CD14-positive monocyte (primary cell): ENCODE measurements around the gene CHST15. TPM values are rescaled to one million over a fixed set of nuclear protein-coding genes. Genes with fewer than 3 reads are reported as not detected.

Experiments
- DNase-seq, 3 donors: peaks; one replicate each; pipeline ENCODE4 v3.0.0-alpha.2; 2011 to 2022
- H2AFZ ChIP-seq: 2 replicates; pipeline ENCODE4 v1.6.0; 2012; ENCODE audit warnings: mild to moderate bottlenecking, low read depth, low read length, inconsistent platforms; ENCODE audit not compliant: insufficient read depth, poor library complexity, severe bottlenecking
- H3K27ac ChIP-seq, 2 donors: 1 replicate in 1 of 2; 2 replicates in 1 of 2; pipeline ENCODE4 v1.5.1; 2012 to 2013; ENCODE audit warnings: low read length in 2 of 2, control low read depth in 1 of 2, inconsistent platforms in 1 of 2, low read depth in 1 of 2, mild to moderate bottlenecking in 1 of 2
- H3K27me3 ChIP-seq, 2 donors: one replicate each; pipeline versions ENCODE4 v1.6.0 to v1.6.1; 2011 to 2013; ENCODE audit warnings: low read length in 2 of 2; ENCODE audit not compliant: control insufficient read depth in 2 of 2, insufficient read depth in 2 of 2
- H3K36me3 ChIP-seq, 2 donors: replicated peaks in 1 of 2; 1 replicate in 1 of 2; 2 replicates in 1 of 2; pipeline versions ENCODE4 v1.5.1 to v1.6.1; 2012 to 2013; ENCODE audit warnings: low read length in 2 of 2, control low read depth in 1 of 2, inconsistent platforms in 1 of 2, mild to moderate bottlenecking in 1 of 2; ENCODE audit not compliant: insufficient read depth in 2 of 2, control insufficient read depth in 1 of 2
- H3K4me1 ChIP-seq, 2 donors: 1 replicate in 1 of 2; 2 replicates in 1 of 2; pipeline versions ENCODE4 v1.5.1 to v1.6.1; 2012 to 2013; ENCODE audit warnings: low read length in 2 of 2, control low read depth in 1 of 2, inconsistent platforms in 1 of 2, mild to moderate bottlenecking in 1 of 2, moderate library complexity in 1 of 2; ENCODE audit not compliant: insufficient read depth in 2 of 2, control insufficient read depth in 1 of 2
- H3K4me2 ChIP-seq: replicated peaks from 2 replicates; pipeline ENCODE3; 2012; ENCODE audit warnings: low read length, moderate library complexity, mild to moderate bottlenecking; ENCODE audit not compliant: poor library complexity, severe bottlenecking; ENCODE audit errors: extremely low read depth
- H3K4me3 ChIP-seq, 3 experiments: fragments of 200-600 bp in 1 of 3; sonication (generic) in 1 of 3; replicated peaks in 1 of 3; 1 replicate in 2 of 3; 2 replicates in 1 of 3; pipeline ENCODE4 v1.5.1; 2011 to 2013; ENCODE audit warnings: low read length in 3 of 3, mild to moderate bottlenecking in 3 of 3, control low read depth in 2 of 3, low read depth in 2 of 3, inconsistent platforms in 1 of 3, moderate library complexity in 1 of 3
- H3K79me2 ChIP-seq: 2 replicates; pipeline ENCODE4 v1.6.0; 2012; ENCODE audit warnings: mild to moderate bottlenecking, control low read depth, inconsistent platforms, low read length, moderate library complexity; ENCODE audit not compliant: insufficient read depth
- H3K9ac ChIP-seq: 2 replicates; pipeline ENCODE4 v1.6.0; 2017; ENCODE audit warnings: low read length, mild to moderate bottlenecking; ENCODE audit not compliant: insufficient read depth, poor library complexity, severe bottlenecking
- H3K9me3 ChIP-seq, 2 donors: replicated peaks in 1 of 2; 1 replicate in 1 of 2; 2 replicates in 1 of 2; pipeline versions ENCODE4 v1.5.1 to v1.6.1; 2012 to 2013; ENCODE audit warnings: low read length in 2 of 2, control low read depth in 1 of 2; ENCODE audit not compliant: control insufficient read depth in 1 of 2, insufficient read depth in 1 of 2
- H4K20me1 ChIP-seq: 2 replicates; pipeline ENCODE4 v1.6.0; 2012; ENCODE audit warnings: mild to moderate bottlenecking, low read length, control low read depth, moderate library complexity; ENCODE audit not compliant: insufficient read depth
- H3K27ac Mint-ChIP-seq, 7 donors: one replicate each; pipeline ENCODE4 v1.8.0; 2020; ENCODE audit warnings: mild to moderate bottlenecking in 7 of 7, mixed read lengths in 7 of 7, moderate library complexity in 6 of 7, inconsistent platforms in 2 of 7
- H3K27me3 Mint-ChIP-seq, 3 donors: one replicate each; pipeline ENCODE4 v1.8.0; 2021 to 2022; ENCODE audit warnings: low read depth in 3 of 3, mild to moderate bottlenecking in 3 of 3, mixed read lengths in 3 of 3, moderate library complexity in 3 of 3, inconsistent platforms in 1 of 3
- H3K36me3 Mint-ChIP-seq, 2 donors: one replicate each; pipeline ENCODE4 v1.8.0; 2020; ENCODE audit warnings: mixed read lengths in 2 of 2, inconsistent platforms in 1 of 2, mild to moderate bottlenecking in 1 of 2
- H3K4me1 Mint-ChIP-seq: one replicate; pipeline ENCODE4 v1.8.0; 2020; ENCODE audit warnings: mild to moderate bottlenecking, mixed read lengths
- H3K4me3 Mint-ChIP-seq, 2 donors: one replicate each; pipeline ENCODE4 v1.8.0; 2020; ENCODE audit warnings: mild to moderate bottlenecking in 2 of 2, mixed read lengths in 2 of 2, moderate library complexity in 1 of 2
- H3K9me3 Mint-ChIP-seq, 7 donors: one replicate each; pipeline ENCODE4 v1.8.0; 2020 to 2022; ENCODE audit warnings: mixed read lengths in 7 of 7, mild to moderate bottlenecking in 6 of 7, moderate library complexity in 6 of 7, inconsistent platforms in 2 of 7
- CTCF ChIP-seq: fragments of 200-600 bp; IDR thresholded peaks from one replicate; pipeline ENCODE4 v1.8.0; 2022; ENCODE audit warnings: antibody characterized with exemption, mild to moderate bottlenecking
- WGBS: methylation state at CpG from one replicate; pipeline ENCODE4 v1.1.5; 2013; ENCODE audit warnings: missing lambda C conversion rate; ENCODE audit not compliant: insufficient coverage; 5-methylcytosine and 5-hydroxymethylcytosine counted together
- intact Hi-C, 2 donors: fragments of 100-400 bp; cut with micrococcal nuclease; formaldehyde crosslinking; loops; one replicate each; pipeline versions ENCODE4 v1.15.0 to v1.15.1; 2023
- polyA plus RNA-seq, 3 donors: library from polyadenylated mRNA; depleted of rRNA in 1 of 3; unstranded in 2 of 3; stranded (reverse) in 1 of 3; fragments of 300-500 nt in 2 of 3; fragments of >200 nt in 1 of 3; fragmentation: Illumina TruSeq in 2 of 3; gene quantifications; 1 replicate in 2 of 3; 2 replicates in 1 of 3; pipeline ENCODE4 v1.2.3, GENCODE V29; 2012 to 2021

Gene CHST15
- polyA plus RNA-seq, 3 donors = 54.4 to 106 (median 87.5) TPM

GRCh38 chr10:123999956-124000615, 93.3 kb downstream of the CHST15 start:
- Mint-ChIP-seq H3K4me1 (peaks cover 75% of the 10 kb centered on the region), H3K27ac (peak overlapping the region; percentile 40 to 100 (median 76)), H3K27me3 (peaks cover under 1 to 18% (median 13%) of the 10 kb centered on the region in 3 donors), H3K36me3 (peaks cover 59 to 60% of the 10 kb centered on the region in 2 donors), H3K4me3 (no peak overlapping the region), H3K9me3 (peaks cover 0 to 2% (median 1%) of the 10 kb centered on the region in 7 donors)
- WGBS = 97% methylated on average over 10 of the region's 15 CpGs
- intact Hi-C loops = loop anchor here (1.0 to 5.0 kb wide), 3 partner anchors 32 to 92 kb away; partner anchors contain the start of gene CHST15 (in 1 of the 2)
- Histone ChIP-seq H3K4me1 (peaks cover 65 to 76% of the 10 kb centered on the region in 2 donors), H3K36me3 (peaks cover 0 to 28% of the 10 kb centered on the region in 2 donors), H3K9me3 (no peaks in the 10 kb centered on the region), H3K27me3 (no peaks in the 10 kb centered on the region), H4K20me1 (peaks cover 15% of the 10 kb centered on the region), H2AFZ (no peak overlapping the region), H3K4me2 (no peak overlapping the region), H3K79me2 (no peaks in the 10 kb centered on the region), H3K9ac (peak overlapping the region; percentile 30), H3K27ac (no peak overlapping the region), H3K4me3 (no peak overlapping the region)
- no peak for TF ChIP-seq CTCF
- no peak for DNase-seq

- H3K4me3 ChIP-seq = no peak overlapping the region
- peaks cover 0 to 4% of the 10 kb centered on the region in 2 donors for H3K27me3 ChIP-seq
- no peaks in the 10 kb centered on the region for H3K9me3 ChIP-seq
- intact Hi-C loops = loop anchor here (1.0 to 5.0 kb wide), 3 partner anchors 33 to 93 kb away; partner anchors contain the start of gene CHST15 (in 1 of the 2)
- no peak for DNase-seq
- H3K36me3 ChIP-seq = peaks cover 0 to 20% of the 10 kb centered on the region in 2 donors
- H3K27ac ChIP-seq = peak overlapping the region in 1 of 2 donors; percentile 98
- H3K4me1 ChIP-seq = peaks cover 73 to 84% of the 10 kb centered on the region in 2 donors
- H3K79me2 ChIP-seq = no peaks in the 10 kb centered on the region
- H4K20me1 ChIP-seq = peaks cover 8% of the 10 kb centered on the region
- Mint-ChIP-seq H3K36me3 (peaks cover 51 to 53% of the 10 kb centered on the region in 2 donors), H3K27me3 (peaks cover 3 to 23% (median 19%) of the 10 kb centered on the region in 3 donors), H3K4me1 (peaks cover 82% of the 10 kb centered on the region), H3K27ac (peak overlapping the region; percentile 98 to 100 (median 100)), H3K9me3 (peaks cover 0 to 2% (median 1%) of the 10 kb centered on the region in 7 donors), H3K4me3 (no peak overlapping the region)
- no peak overlapping the region for H3K4me2 ChIP-seq
- TF ChIP-seq CTCF = no peak
- H3K9ac ChIP-seq = no peak overlapping the region
- H2AFZ ChIP-seq = no peak overlapping the region
- WGBS = 100% methylated on average over 1 of the region's 5 CpGs
These were observed 94.1 kb downstream of the CHST15 start for GRCh38 chr10:123999261-123999660.
